ENCODE results near the gene TTC3. TPM values are rescaled to one million over a fixed set of nuclear protein-coding genes. Genes with fewer than 3 reads are reported as not detected.

The TTC3 gene
- 373 and 396 TPM in 2 replicates for total RNA-seq

DNA sequence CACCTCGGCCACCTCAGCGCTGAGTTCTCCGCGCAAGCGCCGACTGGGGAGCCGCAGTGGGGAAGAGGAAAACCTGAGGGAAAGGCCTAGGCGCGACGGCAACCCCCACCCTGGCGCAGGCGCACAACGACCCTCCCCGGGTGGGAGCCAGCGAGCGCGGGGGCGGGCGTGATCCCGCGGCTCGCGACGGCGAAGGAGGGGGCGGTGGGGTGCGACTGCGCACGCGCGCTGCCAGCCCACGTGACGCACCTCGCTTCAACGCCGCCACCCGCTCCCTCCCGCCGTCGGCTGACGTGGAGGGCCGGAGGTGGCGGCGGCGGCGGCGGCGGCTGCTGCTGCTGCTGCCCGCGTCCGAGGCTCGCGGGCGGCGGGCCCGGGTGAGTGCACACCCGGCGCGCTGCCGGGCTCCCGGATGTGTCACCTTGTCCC lies at the start of gene TTC3, which contains the start of gene PIGP:
Gene TTC3, plus strand, starts transcription at position 267 of the 429 bp plus-strand sequence. CDS start 14,004 bp downstream, outside the sequence.
Gene PIGP, minus strand, starts transcription at position 84 of the 429 bp plus-strand sequence. CDS start 556 bp downstream, outside the sequence.

Other genes with a start within 250 kb of the TTC3 start
- 43.5 and 49.8 TPM in 2 replicates for gene HLCS, start 106.6 kb upstream of the TTC3 start, total RNA-seq
- not detected in 2 replicates for gene RIPPLY3, start 66.6 kb upstream of the TTC3 start, total RNA-seq
- 7.2 and 12.6 TPM in 2 replicates for gene PIGP, start 183 bp upstream of the TTC3 start, total RNA-seq
- gene VPS26C, start 194.1 kb downstream of the TTC3 start, total RNA-seq: 74.2 and 77.0 TPM in 2 replicates